ENCODE measurements around the gene B3GNT8. TPM values are rescaled to one million over a fixed set of nuclear protein-coding genes. Genes with fewer than 3 reads are reported as not detected.
"Not testable (repeated sequence)": the region's sequence is repeated elsewhere in the genome, so short reads cannot be mapped to it uniquely, and the experiment has no call there.

Gene B3GNT8
- total RNA-seq, 3 donors from 2014 or later: 2.6 to 3.0 (median 2.9) TPM

DNA sequence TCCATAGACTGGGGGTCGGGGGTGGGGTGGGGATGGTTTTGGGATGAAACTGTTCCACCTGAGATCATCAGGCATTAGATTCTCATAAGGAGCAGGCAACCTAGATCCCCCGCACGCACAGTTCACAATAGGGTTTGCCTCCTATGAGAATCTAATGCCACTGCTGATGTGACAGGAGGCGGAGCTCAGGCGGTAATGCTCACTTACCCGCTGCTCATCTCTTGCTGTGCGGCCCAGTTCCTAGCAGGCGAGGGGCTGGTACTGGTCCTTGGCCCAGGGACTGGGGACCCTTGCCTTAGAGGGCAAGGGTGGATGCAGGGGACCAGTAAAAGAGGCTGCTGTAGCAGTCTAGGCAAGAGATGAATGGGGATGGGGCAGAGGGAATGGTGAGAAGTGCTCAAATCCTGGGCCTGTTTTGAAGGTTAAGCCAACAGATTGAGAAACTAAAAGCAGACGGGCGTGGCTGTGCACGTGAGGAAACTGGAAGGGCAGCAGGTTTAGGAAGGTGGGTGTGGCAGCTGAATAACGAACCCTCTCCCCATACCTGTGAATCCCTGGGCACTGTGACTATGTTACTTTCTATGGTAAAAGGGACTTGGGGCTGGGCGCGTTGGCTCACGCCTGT is 14.3 kb upstream of the B3GNT8 start:
- Histone ChIP-seq H3K36me3 (no peaks in the 10 kb centered on the region), H3K9me3 (no peaks in the 10 kb centered on the region), H3K4me3 (no peak overlapping the region), H3K4me1 (no peaks in the 10 kb centered on the region), H3K27me3 (peaks cover 0 to 10% of the 10 kb centered on the region in 2 donors), H3K27ac (no peak overlapping the region)
- intact Hi-C loops (cut with DNase I; ENCODE audit: low total_unique reads): loop anchor here (10.0 kb wide), 1 partner anchor 103 kb away; no protein-coding TSS in a partner anchor
- no peak for TF ChIP-seq POLR2AphosphoS5 (IDR thresholded peaks at IDR 0.05)
- peak in 1 of 2 donors; percentile 28 for DNase-seq (ENCODE audit: low spot score in 2 of 2)

DNA sequence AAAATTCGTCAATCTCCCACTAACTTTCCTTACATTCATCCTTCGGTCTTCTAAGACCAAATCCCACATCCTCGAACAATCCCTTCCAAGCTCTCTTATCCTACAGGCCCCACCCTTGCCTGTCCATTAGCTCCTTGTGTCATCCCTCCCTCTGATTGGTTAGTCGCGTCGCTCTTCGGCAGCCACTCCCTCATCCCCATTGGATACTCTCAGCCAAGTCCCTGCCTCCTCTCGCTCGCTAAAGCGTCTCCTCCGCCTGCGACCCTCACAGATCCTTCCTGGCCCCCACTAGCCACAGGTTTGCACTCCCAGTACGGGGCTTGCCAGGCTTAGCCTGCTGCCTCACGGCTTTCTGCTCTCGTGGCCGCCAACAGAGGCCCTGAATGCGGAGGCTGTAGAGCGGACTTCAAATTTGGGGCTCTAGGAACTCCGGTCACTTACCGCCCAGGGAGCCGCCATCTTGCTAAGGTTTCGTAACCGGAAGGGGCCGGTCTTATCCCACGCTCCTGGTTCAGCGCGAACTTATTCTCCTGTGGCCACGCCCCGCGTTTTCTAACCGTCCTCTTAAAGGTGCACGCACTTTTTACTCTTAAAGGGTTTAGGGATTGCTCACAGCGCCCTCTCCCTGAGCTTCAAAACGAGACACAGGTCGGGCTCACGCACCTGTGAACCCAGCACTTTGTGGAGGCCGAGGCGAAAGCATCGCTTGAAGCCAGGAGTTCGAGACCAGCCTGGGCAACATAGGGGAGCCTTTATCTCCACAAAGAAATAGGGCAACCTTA is 12.5 kb upstream of the B3GNT8 start, which contains the start of gene DMAC2:
TSS of gene DMAC2 (minus strand) at position 472 of the 782 bp plus-strand sequence. CDS start at position 459, 13 bp downstream.
- DNase-seq (ENCODE audit: low spot score in 2 of 2): peak; percentile 96
- no peaks in the 10 kb centered on the region for H3K9me3 ChIP-seq
- H3K36me3 ChIP-seq: no peaks in the 10 kb centered on the region
- H3K27me3 ChIP-seq: peaks cover 0 to 6% of the 10 kb centered on the region in 2 donors
- intact Hi-C loops (cut with DNase I; ENCODE audit: low total_unique reads): loop anchor here (10.0 kb wide), 1 partner anchor 105 kb away; no protein-coding TSS in a partner anchor
- H3K4me1 ChIP-seq: no peaks in the 10 kb centered on the region
- peak; percentile 46 for TF ChIP-seq POLR2A (IDR thresholded peaks at IDR 0.05)
- TF ChIP-seq POLR2AphosphoS5 (IDR thresholded peaks at IDR 0.05): peak; percentile 86 to 96 (median 90)
- TF ChIP-seq, protein P1, sequence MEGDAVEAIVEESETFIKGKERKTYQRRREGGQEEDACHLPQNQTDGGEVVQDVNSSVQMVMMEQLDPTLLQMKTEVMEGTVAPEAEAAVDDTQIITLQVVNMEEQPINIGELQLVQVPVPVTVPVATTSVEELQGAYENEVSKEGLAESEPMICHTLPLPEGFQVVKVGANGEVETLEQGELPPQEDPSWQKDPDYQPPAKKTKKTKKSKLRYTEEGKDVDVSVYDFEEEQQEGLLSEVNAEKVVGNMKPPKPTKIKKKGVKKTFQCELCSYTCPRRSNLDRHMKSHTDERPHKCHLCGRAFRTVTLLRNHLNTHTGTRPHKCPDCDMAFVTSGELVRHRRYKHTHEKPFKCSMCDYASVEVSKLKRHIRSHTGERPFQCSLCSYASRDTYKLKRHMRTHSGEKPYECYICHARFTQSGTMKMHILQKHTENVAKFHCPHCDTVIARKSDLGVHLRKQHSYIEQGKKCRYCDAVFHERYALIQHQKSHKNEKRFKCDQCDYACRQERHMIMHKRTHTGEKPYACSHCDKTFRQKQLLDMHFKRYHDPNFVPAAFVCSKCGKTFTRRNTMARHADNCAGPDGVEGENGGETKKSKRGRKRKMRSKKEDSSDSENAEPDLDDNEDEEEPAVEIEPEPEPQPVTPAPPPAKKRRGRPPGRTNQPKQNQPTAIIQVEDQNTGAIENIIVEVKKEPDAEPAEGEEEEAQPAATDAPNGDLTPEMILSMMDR (IDR thresholded peaks at IDR 0.05): peak; percentile 23 to 48 (median 37)
- peak within 1 kb of the TSS; percentile 80 to 84 (median 82) for H3K4me3 ChIP-seq
- peak within 1 kb of the TSS; percentile 95 for H3K27ac ChIP-seq

DNA sequence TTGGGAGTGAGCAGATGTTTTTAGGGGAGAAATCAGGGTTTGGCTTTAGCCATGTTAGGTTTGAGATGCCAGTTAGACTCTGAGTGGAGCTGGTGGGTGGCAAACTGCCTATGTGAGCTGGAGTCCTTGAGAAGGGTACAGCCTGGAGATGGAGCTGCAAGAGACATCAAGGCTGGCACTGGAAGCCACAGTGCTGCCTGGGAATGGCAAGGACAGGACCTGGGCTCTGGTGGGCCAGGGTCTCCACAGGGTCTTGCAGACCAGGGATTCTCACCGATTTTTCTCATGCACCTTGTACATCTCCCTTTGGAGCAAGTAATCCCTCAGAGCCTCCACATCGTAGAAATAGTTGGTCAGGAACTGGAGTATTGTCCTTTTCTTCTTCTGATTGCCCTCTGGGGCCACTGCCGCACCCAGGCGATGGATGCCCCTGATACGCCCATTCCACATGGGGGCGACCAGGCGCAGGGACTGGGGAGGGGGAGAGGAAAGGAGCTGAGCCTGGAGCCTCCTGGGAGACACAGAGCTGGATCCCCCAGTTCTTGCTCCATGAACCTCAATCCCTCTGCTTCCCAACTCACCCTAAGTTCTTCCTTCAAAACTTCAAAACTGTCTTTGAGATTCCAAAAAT is 10.9 kb upstream of the B3GNT8 start:
- DNase-seq (ENCODE audit: low spot score in 2 of 2): peak in 1 of 2 donors; percentile 15
- H3K27ac ChIP-seq: no peak overlapping the region
- H3K4me3 ChIP-seq: no peak overlapping the region
- TF ChIP-seq POLR2A (IDR thresholded peaks at IDR 0.05): no peak
- TF ChIP-seq, protein P1 (IDR thresholded peaks at IDR 0.05): no peak
- TF ChIP-seq POLR2AphosphoS5 (IDR thresholded peaks at IDR 0.05): no peak
- H3K9me3 ChIP-seq: no peaks in the 10 kb centered on the region
- no peaks in the 10 kb centered on the region for H3K36me3 ChIP-seq
- H3K27me3 ChIP-seq: peaks cover 0 to 6% of the 10 kb centered on the region in 2 donors
- no peaks in the 10 kb centered on the region for H3K4me1 ChIP-seq
- intact Hi-C loops (cut with DNase I; ENCODE audit: low total_unique reads): no loop called here

DNA sequence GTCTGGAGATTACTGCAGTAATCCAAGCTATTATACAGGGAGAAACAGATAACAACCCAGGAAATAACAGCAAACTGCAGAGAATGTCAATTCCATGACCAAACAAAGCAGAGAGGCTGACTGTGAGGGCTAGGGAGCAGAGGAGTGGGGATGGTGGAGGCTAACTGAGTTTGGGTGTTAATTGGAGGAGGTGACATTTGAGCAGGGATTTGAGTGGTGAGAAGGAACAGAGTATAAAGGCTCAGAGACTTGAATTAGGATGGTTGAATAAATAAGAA is 9.4 kb upstream of the B3GNT8 start:
- intact Hi-C loops (cut with DNase I; ENCODE audit: low total_unique reads): no loop called here
- Histone ChIP-seq H3K4me1 (no peaks in the 10 kb centered on the region), H3K27ac (no peak overlapping the region), H3K36me3 (no peaks in the 10 kb centered on the region), H3K4me3 (no peak overlapping the region), H3K27me3 (no peaks in the 10 kb centered on the region), H3K9me3 (no peaks in the 10 kb centered on the region)
- no peak for TF ChIP-seq POLR2A (IDR thresholded peaks at IDR 0.05)
- no peak for TF ChIP-seq POLR2AphosphoS5 (IDR thresholded peaks at IDR 0.05)
- TF ChIP-seq, protein P1 (IDR thresholded peaks at IDR 0.05): no peak
- no peak for DNase-seq (ENCODE audit: low spot score in 2 of 2)

DNA sequence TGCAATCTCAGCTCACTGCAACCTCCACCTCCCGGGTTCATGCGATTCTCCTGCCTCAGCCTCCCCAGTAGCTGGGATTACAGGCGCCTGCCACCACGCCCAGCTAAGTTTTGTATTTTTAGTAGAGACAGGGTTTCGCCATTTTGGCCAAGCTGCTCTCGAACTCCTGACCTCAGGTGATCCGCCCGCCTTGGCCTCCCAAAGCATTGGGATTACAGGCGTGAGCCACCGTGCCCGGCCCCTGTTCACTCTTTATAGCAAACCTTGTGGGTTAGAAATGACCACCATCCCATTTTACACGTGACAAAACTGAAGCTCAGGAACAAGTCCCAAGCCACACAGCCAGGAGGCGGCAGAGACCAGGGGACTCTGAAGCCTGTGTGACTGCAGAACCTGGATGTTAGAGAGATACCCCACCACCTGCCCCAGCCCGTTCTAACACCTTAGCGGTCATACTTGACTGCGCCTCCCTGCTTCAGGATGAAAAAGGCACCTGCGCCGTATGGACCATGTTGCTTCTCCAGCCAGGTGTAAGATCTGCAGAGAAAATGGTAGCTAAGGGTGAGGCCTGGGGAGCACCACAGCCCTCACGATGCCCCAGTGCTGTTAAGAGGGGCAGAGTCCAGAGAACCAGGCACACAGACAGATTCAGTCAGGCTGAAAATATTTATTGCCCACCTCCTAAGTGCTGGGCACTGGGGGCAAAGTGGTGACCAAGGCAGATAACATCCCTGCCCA is 8.9 kb upstream of the B3GNT8 start:
- intact Hi-C loops (cut with DNase I; ENCODE audit: low total_unique reads): no loop called here

DNA sequence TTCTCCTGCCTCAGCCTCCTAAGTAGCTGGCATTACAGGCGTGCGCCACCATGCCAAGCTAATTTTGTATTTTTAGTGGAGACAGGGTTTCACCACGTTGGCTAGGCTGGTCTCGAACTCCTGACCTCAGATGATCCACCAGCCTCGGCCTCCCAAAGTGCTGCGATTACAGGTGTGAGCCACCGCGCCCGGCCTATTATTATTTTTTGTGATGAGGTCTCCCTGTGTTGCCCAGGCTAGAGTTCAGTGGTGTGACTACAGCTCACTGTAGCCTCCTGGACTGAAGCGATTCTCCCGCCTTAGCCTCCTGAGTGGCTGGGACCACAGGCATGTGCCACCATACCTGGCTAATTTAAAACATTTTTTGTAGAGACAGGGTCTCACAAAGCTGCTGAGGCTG is 8.2 kb upstream of the B3GNT8 start:
- H3K9me3 ChIP-seq; H3K36me3 ChIP-seq; H3K27ac ChIP-seq; intact Hi-C loops (cut with DNase I; ENCODE audit: low total_unique reads); H3K4me1 ChIP-seq; DNase-seq (ENCODE audit: low spot score in 2 of 2); H3K4me3 ChIP-seq; H3K27me3 ChIP-seq: not testable (repeated sequence)

More for the DNA sequence above, 8.9 kb upstream of the B3GNT8 start:
- Histone ChIP-seq H3K36me3 (no peaks in the 10 kb centered on the region), H3K4me3 (no peak overlapping the region), H3K4me1 (no peaks in the 10 kb centered on the region), H3K9me3 (no peaks in the 10 kb centered on the region), H3K27me3 (no peaks in the 10 kb centered on the region), H3K27ac (no peak overlapping the region)
- no peak for DNase-seq (ENCODE audit: low spot score in 2 of 2)
- TF ChIP-seq, protein P1 (IDR thresholded peaks at IDR 0.05): no peak
- TF ChIP-seq POLR2AphosphoS5 (IDR thresholded peaks at IDR 0.05): no peak
- no peak for TF ChIP-seq POLR2A (IDR thresholded peaks at IDR 0.05)

Measured in breast epithelium (tissue), 4 donors.